LNCaP clone FGC (cell line): ENCODE results near the gene SNTN.

ENCODE experiments used
- DNase-seq: peaks from one replicate; pipeline ENCODE4 v3.0.0-alpha.2; 2011; ENCODE audit warnings: low read depth
- H3K4me3 ChIP-seq: 2 replicates; pipeline ENCODE4 v1.5.1; 2011; ENCODE audit warnings: mild to moderate bottlenecking, low read depth, low read length, control low read depth
- CTCF ChIP-seq: IDR thresholded peaks from 2 replicates; pipeline ENCODE4 v1.5.1; 2012; ENCODE audit warnings: mild to moderate bottlenecking; ENCODE audit not compliant: control insufficient read depth, insufficient read depth; ENCODE audit errors: extremely low read depth

Gene SNTN

DNA sequence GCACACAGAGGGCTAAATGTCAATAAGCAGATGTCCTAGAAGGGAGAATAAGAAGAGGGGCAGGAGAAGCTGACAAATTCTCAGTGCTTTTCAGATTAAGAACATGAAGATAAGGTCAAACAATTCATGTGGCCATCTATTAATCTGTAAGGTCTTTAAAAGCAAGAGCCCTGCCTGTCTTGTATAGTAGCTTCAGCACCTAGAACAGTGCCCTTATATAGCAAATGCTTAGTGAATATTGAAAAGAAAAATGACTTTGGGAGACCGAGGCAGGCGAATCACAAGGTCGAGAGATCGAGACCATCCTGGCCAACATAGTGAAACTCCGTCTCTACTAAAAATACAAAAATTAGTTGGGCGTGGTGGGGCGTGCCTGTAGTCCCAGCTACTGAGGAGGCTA is 18.1 kb downstream of the SNTN start:
- H3K4me3 ChIP-seq: no peak overlapping the region
- TF ChIP-seq CTCF: no peak
- no peak for DNase-seq

- DNase-seq: no peak
- no peak overlapping the region for H3K4me3 ChIP-seq
- TF ChIP-seq CTCF: no peak
Observed at GRCh38 chr3:63673111-63673510, 20.6 kb downstream of the SNTN start.

DNA sequence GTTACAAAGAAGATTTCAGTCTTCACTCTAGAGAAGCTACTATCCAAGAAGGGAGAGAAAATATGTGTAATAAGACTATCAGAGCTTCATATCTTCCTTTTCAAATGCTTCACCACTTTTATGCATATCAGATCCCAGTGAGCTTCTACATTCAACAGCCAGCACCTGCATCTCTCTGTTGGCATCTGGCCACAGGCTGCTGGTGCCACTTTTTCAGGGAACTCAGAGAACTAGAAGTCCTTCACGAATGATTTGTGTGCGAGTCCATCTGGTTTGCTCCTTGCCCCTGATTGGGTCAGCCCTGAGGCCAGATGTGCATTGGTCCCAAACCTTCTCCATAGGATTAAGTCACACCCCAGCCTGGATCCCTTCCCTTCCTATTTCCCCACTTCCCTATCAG is 22.1 kb downstream of the SNTN start:
- no peak overlapping the region for H3K4me3 ChIP-seq
- DNase-seq: no peak
- no peak for TF ChIP-seq CTCF

- H3K4me3 ChIP-seq: no peak overlapping the region
- TF ChIP-seq CTCF: no peak
- no peak for DNase-seq
Observed at GRCh38 chr3:63679186-63679585, 26.7 kb downstream of the SNTN start.

DNA sequence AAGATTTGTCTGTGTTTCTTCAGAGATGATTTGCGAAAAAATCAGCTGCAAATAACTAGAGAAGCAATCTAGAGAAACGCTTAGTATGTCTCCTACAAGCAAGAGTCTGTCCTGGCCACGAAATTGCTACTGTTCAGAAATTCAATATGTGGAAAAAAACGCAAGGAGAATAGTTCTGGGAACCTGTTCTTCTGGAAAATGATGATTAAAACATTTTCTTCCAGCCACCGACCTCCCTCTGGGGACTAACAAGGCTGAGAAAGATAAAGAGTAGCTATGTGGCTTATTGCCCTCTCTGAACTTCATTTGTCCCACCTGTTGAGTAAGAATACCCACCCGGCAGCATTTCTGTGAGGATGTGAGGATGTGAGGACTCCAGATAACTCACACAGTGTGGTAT is 31.6 kb downstream of the SNTN start:
- no peak for DNase-seq
- no peak for TF ChIP-seq CTCF
- H3K4me3 ChIP-seq: no peak overlapping the region

GRCh38 chr3:63685340-63685739 is 32.9 kb downstream of the SNTN start:
- no peak for DNase-seq
- no peak overlapping the region for H3K4me3 ChIP-seq
- TF ChIP-seq CTCF: no peak
